Karpas-422 (cell line): ENCODE results near the gene AHNAK2. TPM values are rescaled to one million over a fixed set of nuclear protein-coding genes. Genes with fewer than 3 reads are reported as not detected.

Source experiments
- DNase-seq: peaks from one replicate; pipeline ENCODE4 v3.0.0-alpha.2; 2015
- H2AFZ ChIP-seq: fragments of 200-600 bp; sonication (generic); 2 replicates; pipeline ENCODE4 v1.6.1; 2014; ENCODE audit warnings: antibody characterized with exemption, low read length, mixed read lengths
- H3K27ac ChIP-seq: fragments of 200-600 bp; sonication (generic); 2 replicates; pipeline ENCODE4 v1.5.1; 2014; ENCODE audit warnings: mild to moderate bottlenecking, low read length, moderate library complexity
- H3K27me3 ChIP-seq: fragments of 200-600 bp; sonication (generic); 2 replicates; pipeline ENCODE4 v1.6.1; 2014; ENCODE audit warnings: low read length, mixed read lengths
- H3K36me3 ChIP-seq: fragments of 200-600 bp; sonication (generic); 2 replicates; pipeline ENCODE4 v1.6.1; 2014; ENCODE audit warnings: low read length, mixed read lengths; ENCODE audit not compliant: insufficient read depth
- H3K4me1 ChIP-seq: fragments of 200-600 bp; sonication (generic); 2 replicates; pipeline ENCODE4 v1.6.1; 2014; ENCODE audit warnings: mild to moderate bottlenecking, low read length, mixed read lengths
- H3K4me2 ChIP-seq: fragments of 200-600 bp; sonication (generic); 2 replicates; pipeline ENCODE4 v1.6.1; 2014; ENCODE audit warnings: low read length, low read depth, mild to moderate bottlenecking; ENCODE audit not compliant: poor library complexity, severe bottlenecking
- H3K4me3 ChIP-seq: fragments of 200-600 bp; sonication (generic); 2 replicates; pipeline ENCODE4 v1.5.1; 2014; ENCODE audit warnings: mild to moderate bottlenecking, antibody characterized with exemption, low read length, mixed read lengths
- H3K79me2 ChIP-seq: fragments of 200-600 bp; sonication (generic); 2 replicates; pipeline ENCODE4 v1.6.1; 2014; ENCODE audit warnings: mild to moderate bottlenecking, low read length, mixed read lengths
- H3K9ac ChIP-seq: fragments of 200-600 bp; sonication (generic); 2 replicates; pipeline ENCODE4 v1.6.0; 2014; ENCODE audit warnings: low read length
- H3K9me2 ChIP-seq: fragments of 200-600 bp; sonication (generic), shearing (Covaris generic); replicated peaks from 2 replicates; pipeline ENCODE4 v1.6.0; 2014; ENCODE audit warnings: mild to moderate bottlenecking, low read length, moderate library complexity; ENCODE audit not compliant: insufficient read depth
- H3K9me3 ChIP-seq: fragments of 300-700, 200-600 bp; sonication (generic); 2 replicates; pipeline ENCODE4 v1.6.1; 2014; ENCODE audit warnings: low read length, mixed read lengths
- H4K20me1 ChIP-seq: fragments of 200-600 bp; sonication (generic); 2 replicates; pipeline ENCODE4 v1.6.1; 2014; ENCODE audit warnings: mild to moderate bottlenecking, antibody characterized with exemption, low read length, low read depth; ENCODE audit not compliant: insufficient read depth
- total RNA-seq: library from RNA; depleted of rRNA; stranded (reverse); fragments of >200 nt; shearing (Covaris generic); gene quantifications from 2 replicates; pipeline ENCODE4 v1.2.3, GENCODE V29; 2014; ENCODE audit warnings: low replicate concordance

The AHNAK2 gene
- total RNA-seq, 1 experiment from 2014 or later, result not detected

GRCh38 chr14:105007593-105008264 lies 29.6 kb upstream of the AHNAK2 start:
- no peaks in the 10 kb centered on the region for H3K9me3 ChIP-seq
- peaks cover 60% of the 10 kb centered on the region for H3K79me2 ChIP-seq
- H2AFZ ChIP-seq, result no peak overlapping the region
- H3K9me2 ChIP-seq, result no peaks in the 10 kb centered on the region
- H3K27ac ChIP-seq, result no peak overlapping the region
- H4K20me1 ChIP-seq, result peaks cover 40% of the 10 kb centered on the region
- H3K4me1 ChIP-seq, result peaks cover 5% of the 10 kb centered on the region
- H3K4me2 ChIP-seq, result no peak overlapping the region
- no peak overlapping the region for H3K4me3 ChIP-seq
- H3K36me3 ChIP-seq, result peaks cover 52% of the 10 kb centered on the region
- no peak for DNase-seq
- H3K27me3 ChIP-seq, result no peaks in the 10 kb centered on the region
- H3K9ac ChIP-seq, result no peak overlapping the region

- no peak overlapping the region for H3K9ac ChIP-seq
- peaks cover 53% of the 10 kb centered on the region for H3K79me2 ChIP-seq
- no peak overlapping the region for H3K27ac ChIP-seq
Measured at GRCh38 chr14:105006831-105007592, 28.8 kb upstream of the AHNAK2 start.

GRCh38 chr14:105005929-105006830 lies 28.0 kb upstream of the AHNAK2 start:
- no peak overlapping the region for H2AFZ ChIP-seq
- H3K79me2 ChIP-seq, result peaks cover 45% of the 10 kb centered on the region
- peaks cover 1% of the 10 kb centered on the region for H3K4me1 ChIP-seq
- no peaks in the 10 kb centered on the region for H3K27me3 ChIP-seq
- H3K4me2 ChIP-seq, result no peak overlapping the region
- H3K9me2 ChIP-seq, result no peaks in the 10 kb centered on the region
- peaks cover 45% of the 10 kb centered on the region for H3K36me3 ChIP-seq
- peaks cover 25% of the 10 kb centered on the region for H4K20me1 ChIP-seq
- H3K9me3 ChIP-seq, result no peaks in the 10 kb centered on the region
- no peak overlapping the region for H3K4me3 ChIP-seq
- no peak overlapping the region for H3K9ac ChIP-seq
- DNase-seq, result no peak
- no peak overlapping the region for H3K27ac ChIP-seq

More at GRCh38 chr14:105006831-105007592, 28.8 kb upstream of the AHNAK2 start:
- Histone ChIP-seq H3K9me2 (no peaks in the 10 kb centered on the region), H3K36me3 (peaks cover 48% of the 10 kb centered on the region), H3K9me3 (no peaks in the 10 kb centered on the region), H4K20me1 (peaks cover 33% of the 10 kb centered on the region), H3K4me3 (no peak overlapping the region), H3K27me3 (no peaks in the 10 kb centered on the region), H3K4me2 (no peak overlapping the region), H2AFZ (no peak overlapping the region), H3K4me1 (no peaks in the 10 kb centered on the region)
- no peak for DNase-seq

- Histone ChIP-seq H3K27me3 (no peaks in the 10 kb centered on the region), H3K27ac (no peak overlapping the region), H3K4me2 (no peak overlapping the region), H3K4me1 (peaks cover 8% of the 10 kb centered on the region), H3K79me2 (peaks cover 42% of the 10 kb centered on the region), H2AFZ (no peak overlapping the region), H3K9me2 (no peaks in the 10 kb centered on the region), H3K9me3 (no peaks in the 10 kb centered on the region), H4K20me1 (peaks cover 17% of the 10 kb centered on the region), H3K4me3 (no peak overlapping the region), H3K9ac (no peak overlapping the region), H3K36me3 (peaks cover 45% of the 10 kb centered on the region)
- DNase-seq, result no peak
Measured at GRCh38 chr14:105005329-105005928, 27.3 kb upstream of the AHNAK2 start.

GRCh38 chr14:104999361-104999760 lies 21.2 kb upstream of the AHNAK2 start:
- Histone ChIP-seq H3K4me1 (peaks cover 8% of the 10 kb centered on the region), H3K9ac (no peak overlapping the region), H3K9me3 (no peaks in the 10 kb centered on the region), H3K36me3 (peaks cover 26% of the 10 kb centered on the region), H3K79me2 (peaks cover 20% of the 10 kb centered on the region; the same call in 1 of the 2 replicates), H2AFZ (no peak overlapping the region), H3K27ac (no peak overlapping the region), H3K27me3 (no peaks in the 10 kb centered on the region), H4K20me1 (no peaks in the 10 kb centered on the region; the same call in 1 of the 2 replicates), H3K4me3 (no peak overlapping the region), H3K4me2 (no peak overlapping the region), H3K9me2 (no peaks in the 10 kb centered on the region)
- no peak for DNase-seq

- H3K9me3 ChIP-seq, result no peaks in the 10 kb centered on the region
- H3K79me2 ChIP-seq, result peaks cover 15% of the 10 kb centered on the region; the same call in 1 of the 2 replicates
- no peak overlapping the region for H3K4me3 ChIP-seq
Measured at GRCh38 chr14:104998801-104999200, 20.6 kb upstream of the AHNAK2 start.

GRCh38 chr14:104996483-104996882 lies 18.3 kb upstream of the AHNAK2 start:
- Histone ChIP-seq H3K4me1 (peaks cover 8% of the 10 kb centered on the region), H3K27me3 (no peaks in the 10 kb centered on the region), H3K9me2 (no peaks in the 10 kb centered on the region), H3K9me3 (no peaks in the 10 kb centered on the region), H3K9ac (no peak overlapping the region), H3K4me2 (no peak overlapping the region), H3K4me3 (no peak overlapping the region), H2AFZ (no peak overlapping the region), H3K27ac (no peak overlapping the region), H3K36me3 (peaks cover 16% of the 10 kb centered on the region), H4K20me1 (peaks cover 3% of the 10 kb centered on the region; the same call in 1 of the 2 replicates), H3K79me2 (peaks cover 7% of the 10 kb centered on the region; the same call in 1 of the 2 replicates)
- DNase-seq, result no peak

More at GRCh38 chr14:104998801-104999200, 20.6 kb upstream of the AHNAK2 start:
- Histone ChIP-seq H2AFZ (no peak overlapping the region), H3K4me2 (no peak overlapping the region), H3K9ac (no peak overlapping the region), H3K9me2 (no peaks in the 10 kb centered on the region), H3K4me1 (peaks cover 8% of the 10 kb centered on the region), H3K27me3 (no peaks in the 10 kb centered on the region), H3K27ac (no peak overlapping the region), H3K36me3 (peaks cover 22% of the 10 kb centered on the region), H4K20me1 (no peaks in the 10 kb centered on the region; the same call in 1 of the 2 replicates)
- no peak for DNase-seq
